HG03196 (cell line): Measurements from ENCODE around the gene RBM5.
"Not testable (repeated sequence)": the region's sequence is repeated elsewhere in the genome, so short reads cannot be mapped to it uniquely, and the experiment has no call there.

Source experiments
- ATAC-seq: cut with Tn5 transposase; IDR thresholded peaks from one replicate; pipeline ENCODE4 v1.9.1; 2021; ENCODE audit not compliant: unreplicated experiment

The RBM5 gene

DNA sequence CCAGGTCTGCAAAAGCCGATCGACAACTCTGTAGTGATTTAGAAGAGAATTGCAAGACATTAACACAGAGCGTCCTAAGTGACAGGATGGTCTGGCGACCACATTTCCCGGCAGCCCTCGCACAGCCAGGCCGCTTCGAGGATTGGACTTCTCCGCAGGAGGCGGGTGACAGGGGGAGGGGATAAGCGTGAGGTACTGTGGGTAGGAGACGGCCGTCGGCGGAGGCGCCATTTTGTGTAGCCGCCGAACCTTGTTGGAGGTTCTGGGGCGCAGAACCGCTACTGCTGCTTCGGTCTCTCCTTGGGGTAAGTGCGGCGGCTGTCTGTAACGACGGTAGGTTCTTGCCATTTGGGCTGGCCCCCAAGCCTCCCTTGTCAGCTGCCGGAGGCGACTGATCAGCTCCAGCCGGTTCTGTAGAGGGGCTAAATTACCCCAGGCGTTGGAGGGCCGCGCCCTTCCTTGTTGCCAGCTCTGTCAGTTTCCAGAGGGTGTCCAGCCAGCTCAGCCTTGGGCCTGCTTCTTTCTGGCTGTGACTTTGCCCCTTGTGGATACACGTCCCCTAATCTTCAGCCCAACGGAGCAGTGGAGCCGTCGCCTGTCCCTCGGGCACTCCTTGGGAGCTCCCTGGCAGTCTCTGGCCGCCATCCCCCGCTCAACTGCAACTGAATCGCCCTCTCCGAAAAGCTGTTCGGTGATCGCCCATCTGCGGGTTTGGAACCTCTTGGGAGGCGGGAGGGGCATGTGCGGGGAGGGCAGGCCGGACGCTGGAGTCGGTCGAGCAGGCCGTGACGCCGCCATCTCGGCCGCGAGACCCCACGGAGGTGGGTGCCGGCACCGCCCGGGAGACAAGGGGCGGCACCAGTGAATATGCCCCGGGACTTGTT, at the start of gene RBM5:
Gene RBM5, plus strand, starts transcription at position 195 of the 884 bp plus-strand sequence. CDS start 1,516 bp downstream, outside the sequence.
- peak; percentile 97 for ATAC-seq

DNA sequence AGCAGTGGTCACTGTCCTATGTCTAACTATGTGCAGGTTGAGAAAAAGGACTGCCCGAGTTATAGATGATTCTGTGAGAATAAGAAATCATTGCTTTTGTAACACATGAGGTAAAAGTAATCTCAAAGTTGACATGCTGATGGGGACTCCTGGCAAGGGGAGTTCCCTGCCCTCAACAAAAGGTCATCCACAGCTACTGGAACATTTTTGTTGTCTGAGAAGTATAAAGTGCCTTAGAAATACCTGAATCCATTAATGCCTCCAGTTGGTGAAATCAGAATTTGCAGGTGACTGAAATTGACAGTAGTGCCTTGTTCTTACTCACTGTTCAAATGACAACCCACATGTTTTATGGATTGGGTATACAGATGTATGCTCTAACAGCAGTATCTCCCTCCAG, 43.7 kb upstream of the RBM5 start:
- ATAC-seq = no peak

DNA sequence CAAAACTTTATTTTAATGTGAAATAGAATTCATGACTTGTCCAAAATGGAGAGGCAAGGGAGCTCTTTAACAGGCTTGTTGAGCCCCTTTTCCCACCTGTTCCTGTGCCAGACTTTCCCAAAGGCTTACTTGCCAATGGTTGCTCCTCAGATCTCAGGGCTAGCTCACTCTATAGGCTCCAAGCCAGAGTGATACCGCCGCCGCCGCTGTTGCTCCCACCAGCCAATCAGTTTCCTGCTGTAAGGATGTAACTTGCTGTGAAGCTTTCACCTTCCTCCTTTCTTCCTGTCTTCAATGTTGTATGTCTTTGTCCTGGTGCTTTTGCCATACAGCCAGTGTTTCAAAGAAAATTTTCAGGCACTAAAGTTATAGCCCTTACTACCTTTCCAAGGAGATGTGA, 41.3 kb upstream of the RBM5 start:
- no peak for ATAC-seq

DNA sequence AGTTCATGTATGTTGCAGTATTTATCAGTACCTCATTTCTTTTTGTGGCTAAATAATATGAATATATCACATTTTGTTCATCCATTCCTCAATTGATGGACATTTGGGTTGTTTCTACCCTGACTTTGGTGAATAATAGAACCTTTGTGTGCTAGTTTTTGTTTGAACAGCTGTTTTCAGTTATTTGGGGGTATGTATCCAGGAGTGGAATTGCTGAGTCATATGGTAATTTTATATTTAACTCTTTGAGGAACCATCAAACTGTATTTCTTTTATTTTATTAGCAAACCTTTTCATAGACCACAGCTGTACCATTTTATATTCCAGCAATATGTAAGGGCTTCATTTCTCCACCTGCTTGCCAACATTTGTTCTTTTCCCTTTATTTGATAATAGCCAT, 38.4 kb upstream of the RBM5 start:
- no peak for ATAC-seq

DNA sequence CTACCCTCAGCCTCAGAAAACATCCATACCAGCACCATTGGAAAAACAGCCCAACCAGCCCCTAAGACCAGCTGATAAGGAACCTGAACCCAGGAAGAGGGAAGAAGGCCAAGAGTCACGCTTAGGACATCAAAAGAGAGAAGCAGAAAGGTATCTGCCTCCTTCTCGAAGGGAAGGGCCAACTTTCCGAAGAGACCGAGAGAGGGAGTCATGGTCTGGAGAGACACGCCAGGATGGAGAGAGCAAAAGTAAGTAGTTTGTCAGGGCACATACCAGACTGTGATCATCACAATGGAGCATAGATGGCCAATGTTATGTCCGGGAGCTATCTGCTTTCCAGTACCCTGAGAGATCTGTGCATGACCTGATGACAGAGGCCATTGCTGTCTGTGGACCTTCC, 31.0 kb upstream of the RBM5 start:
- ATAC-seq = no peak

DNA sequence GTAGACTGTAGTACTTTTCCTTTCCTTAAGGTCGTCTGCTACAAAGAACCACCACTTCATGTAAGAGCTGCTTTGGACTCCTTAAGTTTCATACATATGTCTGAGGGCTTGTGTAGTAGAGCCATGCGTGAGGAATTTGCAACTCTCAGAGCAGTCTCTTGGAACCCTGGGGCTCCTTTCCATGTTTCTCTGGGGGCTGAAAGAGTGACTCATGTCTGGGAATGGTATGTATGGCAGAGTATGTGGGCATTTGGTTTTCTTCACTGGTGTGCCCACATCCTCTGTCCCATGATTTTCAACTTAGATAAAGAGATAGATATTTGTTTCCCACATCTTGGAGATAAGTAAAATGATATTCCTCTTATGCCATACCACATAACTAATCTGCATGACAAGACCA, 20.6 kb upstream of the RBM5 start:
- ATAC-seq = no peak

DNA sequence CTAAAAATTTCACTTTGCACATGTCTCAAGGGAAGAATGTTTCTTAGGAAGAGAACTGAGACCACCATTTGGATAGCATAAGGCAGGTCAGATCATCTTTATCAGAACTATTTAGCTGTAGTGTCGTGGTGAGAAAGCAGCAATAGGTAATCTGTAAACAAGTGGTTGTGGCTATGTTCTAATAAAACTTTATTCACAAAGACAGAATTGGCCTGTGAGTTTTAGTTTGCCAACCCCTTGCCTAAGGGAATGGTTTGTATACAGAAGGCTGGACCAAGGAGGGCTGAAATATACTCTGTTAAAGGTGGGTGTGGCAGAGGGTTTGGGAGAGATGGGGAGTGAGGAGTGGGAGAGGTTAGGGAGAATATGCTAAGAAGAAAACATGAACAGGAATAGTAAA, 10.6 kb upstream of the RBM5 start:
- no peak for ATAC-seq

DNA sequence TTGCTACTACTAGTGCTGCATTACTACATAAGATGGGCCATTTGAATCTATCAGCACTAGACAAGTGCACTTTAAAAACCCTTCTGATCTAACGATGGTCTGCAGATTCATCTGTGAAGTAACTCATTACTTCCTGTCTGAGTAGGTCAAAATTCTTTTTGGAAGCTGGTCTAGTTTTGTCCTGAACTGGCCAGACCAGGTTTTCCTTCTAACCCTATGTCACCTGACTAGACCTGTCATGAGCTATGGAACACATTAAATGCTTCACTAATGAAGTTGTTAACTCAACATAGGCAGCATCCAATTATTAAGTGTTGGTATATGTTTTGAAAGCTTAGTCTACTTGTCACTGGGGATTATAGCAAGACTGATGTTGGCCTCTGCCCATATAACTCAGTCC, 10.1 kb upstream of the RBM5 start:
- no peak for ATAC-seq

DNA sequence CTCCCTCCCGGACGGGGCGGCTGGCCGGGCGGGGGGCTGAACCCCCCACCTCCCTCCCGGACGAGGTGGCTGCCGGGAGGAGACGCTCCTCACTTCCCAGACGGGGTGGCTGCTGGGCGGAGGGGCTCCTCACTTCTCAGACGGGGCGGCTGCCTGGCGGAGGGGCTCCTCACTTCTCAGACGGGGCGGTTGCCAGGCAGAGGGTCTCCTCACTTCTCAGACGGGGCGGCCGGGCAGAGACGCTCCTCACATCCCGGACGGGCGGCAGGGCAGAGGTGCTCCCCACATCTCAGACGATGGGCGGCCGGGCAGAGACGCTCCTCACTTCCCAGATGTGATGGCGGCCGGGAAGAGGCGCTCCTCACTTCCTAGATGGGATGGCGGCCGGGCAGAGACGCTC, 3.8 kb upstream of the RBM5 start:
- not testable (repeated sequence) for ATAC-seq

DNA sequence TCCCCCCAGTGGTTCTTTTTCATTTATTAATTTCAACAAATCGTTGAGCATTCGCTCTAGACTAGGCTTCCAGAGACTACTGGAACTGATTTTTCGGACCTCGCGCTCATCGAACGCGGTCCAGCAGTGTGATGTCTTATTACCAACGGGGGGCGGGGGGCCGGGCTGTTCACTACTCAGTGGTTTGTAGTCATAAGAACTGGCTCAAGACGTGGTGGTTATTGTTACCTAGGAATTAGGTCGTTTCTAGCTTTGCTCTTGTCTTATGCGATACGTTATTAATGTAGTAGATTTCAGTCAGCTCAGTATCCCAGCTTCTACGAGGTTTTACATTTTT, 858 bp downstream of the RBM5 start:
- no peak for ATAC-seq

DNA sequence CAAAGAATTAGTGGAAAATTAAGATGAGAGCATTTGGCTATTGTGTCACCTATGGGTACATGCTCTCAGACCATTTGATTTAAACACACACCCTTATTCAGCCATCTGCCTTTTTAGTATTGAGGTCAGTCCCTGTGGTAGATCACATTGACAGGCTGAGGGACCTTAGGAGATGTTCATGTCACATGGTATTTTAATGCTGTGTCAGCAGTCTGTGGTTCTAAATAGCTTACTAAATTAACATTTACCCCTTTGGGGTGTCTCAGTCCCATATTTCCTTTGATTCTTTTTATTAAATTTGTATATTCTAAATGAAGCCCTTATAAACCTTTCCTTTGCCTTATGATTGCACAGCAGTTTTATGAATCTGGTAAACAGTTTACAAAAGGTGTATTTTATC, 2.3 kb downstream of the RBM5 start:
- ATAC-seq = no peak

DNA sequence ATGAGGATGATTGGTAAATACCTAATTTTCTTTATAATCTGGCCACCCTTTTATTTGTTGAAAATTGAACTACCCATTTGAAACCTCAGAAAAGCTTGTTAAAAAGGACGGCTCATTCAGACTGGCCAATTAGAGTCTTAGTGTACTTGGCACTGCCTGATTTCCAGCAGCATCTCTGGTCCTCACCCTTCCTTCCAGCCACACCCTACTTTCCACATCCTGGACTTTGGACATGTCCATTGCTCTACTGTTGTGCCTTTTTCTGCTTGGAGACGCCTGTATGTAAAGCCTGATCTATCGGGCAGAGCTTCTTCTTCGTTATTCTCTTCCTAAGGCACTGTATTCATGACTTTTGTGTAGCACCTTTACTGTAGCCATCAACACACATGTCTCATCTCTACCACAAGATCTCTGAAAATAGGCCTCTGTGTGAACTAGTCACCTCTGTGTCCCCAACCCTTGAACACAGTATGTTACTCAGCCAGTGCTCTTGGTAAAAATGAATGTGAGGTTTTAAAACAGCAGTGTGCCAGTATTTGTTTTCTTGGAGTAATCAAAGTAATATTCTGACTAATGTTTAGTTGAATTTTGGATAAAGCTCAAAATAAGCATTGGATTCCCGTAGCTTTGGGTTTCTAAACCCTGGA, 6.8 kb downstream of the RBM5 start:
- no peak for ATAC-seq

DNA sequence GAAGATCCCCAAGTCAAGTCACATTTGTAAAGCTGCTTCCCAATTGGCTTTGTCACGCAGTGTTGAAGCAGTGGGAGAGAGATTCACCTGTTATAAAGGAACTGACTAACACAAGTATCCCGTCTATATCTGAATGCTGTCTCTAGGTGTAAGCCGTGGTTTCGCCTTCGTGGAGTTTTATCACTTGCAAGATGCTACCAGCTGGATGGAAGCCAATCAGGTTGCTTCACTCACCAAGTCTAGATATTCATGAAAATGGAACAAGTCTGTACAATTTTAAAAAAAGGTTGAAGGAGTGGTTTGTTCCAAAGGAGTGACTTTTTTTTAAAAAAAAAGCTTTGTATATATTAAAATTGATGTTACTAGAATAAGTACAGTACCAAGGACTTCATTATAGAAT, 11.7 kb downstream of the RBM5 start:
- no peak for ATAC-seq

DNA sequence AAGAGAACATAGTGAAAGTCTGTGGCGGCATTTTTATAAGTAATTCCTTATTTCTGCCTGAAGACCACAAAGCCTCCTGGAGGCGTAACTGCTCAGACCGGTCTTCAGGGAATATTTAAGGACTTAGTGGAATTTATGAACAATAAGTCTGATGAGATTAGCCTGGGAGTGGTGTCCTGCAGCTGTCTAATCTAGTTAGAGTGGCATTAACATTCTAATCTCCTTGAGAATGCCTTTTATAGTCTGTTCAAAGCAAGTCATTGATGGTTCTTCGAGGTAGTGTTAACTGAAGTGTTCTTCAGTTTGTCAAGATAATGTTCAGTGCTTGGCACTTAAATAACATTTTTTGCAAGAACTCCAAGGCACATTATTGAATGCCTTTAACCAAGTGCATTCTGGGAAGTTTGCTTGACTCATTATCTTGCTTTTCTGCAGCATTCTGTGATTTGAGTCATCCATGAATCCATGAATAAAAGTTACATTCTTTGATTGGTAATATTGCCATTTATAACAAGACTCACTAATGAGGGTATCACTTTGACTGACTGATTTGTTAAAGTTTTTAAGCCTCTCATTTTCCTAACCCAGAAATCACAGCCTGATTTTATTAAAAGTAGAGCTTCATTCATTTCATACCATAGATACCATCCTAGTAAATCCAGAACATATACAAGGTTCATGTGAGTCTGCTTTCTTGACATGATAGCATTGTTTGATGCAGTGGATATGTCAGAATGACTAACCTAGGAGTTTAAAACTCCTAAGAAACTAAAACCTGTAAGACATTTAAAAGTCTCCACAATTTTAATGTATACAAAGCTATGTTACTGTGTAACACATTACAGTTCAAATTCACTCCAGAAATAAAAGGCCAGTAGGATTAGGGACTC, 12.5 kb downstream of the RBM5 start:
- ATAC-seq = no peak

DNA sequence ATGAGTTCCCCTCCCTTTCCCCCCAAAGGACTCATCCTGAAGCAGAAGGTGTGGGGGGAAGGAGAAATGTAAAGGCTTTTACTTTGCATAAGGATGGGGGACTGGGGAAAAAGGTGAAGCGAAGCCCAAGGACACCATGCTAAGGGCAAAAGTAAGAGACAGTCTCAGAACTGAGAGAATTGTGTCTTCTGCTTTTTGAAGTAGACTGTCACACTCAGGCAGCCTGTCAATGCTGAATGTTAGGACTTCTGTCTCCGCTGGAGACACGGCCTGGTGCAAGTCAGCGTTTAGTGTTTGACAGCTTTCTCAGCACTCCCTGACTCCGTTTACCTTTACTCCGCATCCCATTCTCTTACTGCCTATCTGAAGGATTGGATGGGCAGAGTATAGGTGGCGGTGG, 13.8 kb downstream of the RBM5 start:
- no peak for ATAC-seq

DNA sequence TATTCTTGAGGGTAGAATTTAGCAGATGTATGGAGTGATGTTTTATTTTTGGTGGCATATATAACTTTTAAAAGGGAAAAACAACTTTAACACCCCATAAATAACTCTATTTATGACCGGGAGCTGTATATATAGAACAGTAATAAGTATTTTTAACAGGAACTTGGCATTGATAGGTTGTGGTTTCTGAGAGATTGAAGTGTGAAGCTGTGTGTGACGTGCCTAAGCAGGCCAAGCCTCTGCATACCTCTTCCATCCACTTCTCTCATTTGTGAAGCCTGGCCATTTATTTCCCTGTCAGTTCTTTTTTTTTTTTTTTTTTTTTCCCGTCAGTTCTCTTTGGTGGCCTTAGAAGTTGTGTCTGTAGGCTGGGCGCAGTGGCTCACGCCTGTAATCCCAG, 23.0 kb downstream of the RBM5 start:
- ATAC-seq = no peak

DNA sequence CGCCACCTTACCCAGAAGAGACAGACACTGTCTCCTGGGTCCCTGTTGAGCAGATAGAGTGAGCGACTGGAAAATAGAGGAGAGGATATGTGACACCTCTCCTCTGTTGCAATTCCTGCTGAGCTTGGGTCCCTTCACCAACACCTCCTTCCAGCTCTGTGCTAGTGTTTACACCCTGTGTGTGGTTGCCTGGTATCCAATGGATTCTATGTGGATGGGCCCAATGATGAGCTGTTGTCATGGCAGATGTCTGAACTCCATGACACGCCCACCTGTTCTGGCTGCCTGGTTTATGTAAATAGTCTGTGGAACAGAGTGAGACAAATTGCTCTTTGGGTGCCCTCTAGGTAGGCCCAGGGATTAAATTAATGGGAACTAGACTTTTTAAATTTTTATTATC, 23.7 kb downstream of the RBM5 start:
- ATAC-seq = no peak

DNA sequence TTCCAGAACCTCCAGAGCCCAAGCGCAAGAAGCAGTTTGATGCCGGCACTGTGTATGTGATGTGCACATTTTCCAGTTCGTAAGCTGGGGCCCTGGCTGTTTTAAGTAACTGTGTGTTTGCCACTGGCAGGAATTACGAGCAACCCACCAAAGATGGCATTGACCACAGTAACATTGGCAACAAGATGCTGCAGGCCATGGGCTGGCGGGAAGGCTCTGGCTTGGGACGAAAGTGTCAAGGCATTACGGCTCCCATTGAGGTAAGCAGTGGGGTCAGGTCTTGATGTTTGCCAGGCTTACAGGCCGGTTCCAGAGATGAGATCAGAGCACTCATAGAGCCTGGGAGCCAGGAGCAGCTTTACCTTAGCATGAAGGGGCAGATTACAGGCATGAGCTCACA, 28.4 kb downstream of the RBM5 start:
- ATAC-seq = no peak

DNA sequence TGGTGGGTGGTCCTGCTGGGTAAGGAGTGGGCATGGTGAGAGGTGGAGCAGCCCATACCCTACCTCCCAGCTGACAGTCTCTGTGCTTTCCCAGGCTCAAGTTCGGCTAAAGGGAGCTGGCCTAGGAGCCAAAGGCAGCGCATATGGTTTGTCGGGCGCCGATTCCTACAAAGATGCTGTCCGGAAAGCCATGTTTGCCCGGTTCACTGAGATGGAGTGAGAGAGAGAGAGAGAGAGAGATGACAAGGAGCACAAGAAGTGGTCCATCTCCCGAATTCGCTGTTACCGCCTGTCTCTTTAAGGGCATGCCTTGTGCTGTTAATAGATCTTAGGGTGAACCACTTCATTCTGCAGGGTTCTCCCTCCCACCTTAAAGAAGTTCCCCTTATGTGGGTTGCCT, 29.5 kb downstream of the RBM5 start:
- no peak for ATAC-seq

DNA sequence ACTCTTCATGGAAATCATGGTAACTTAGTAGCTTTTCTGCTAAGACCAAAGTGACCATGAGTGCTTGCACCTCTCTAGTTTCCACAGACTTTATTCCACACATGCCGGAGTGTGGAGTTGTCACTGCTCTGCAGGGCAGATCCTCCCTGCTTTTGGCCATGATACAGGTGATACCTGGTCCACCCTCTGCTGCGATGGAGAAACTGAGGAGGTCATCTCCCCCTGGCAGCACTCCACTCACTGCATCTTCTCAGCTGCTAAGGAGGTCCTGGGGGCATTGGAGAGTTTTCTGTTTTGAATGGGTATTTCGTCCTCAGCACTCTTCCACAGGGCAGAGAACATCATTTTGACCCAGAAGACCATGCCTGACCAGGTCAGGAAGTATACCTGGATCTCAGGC, 31.1 kb downstream of the RBM5 start:
- no peak for ATAC-seq

DNA sequence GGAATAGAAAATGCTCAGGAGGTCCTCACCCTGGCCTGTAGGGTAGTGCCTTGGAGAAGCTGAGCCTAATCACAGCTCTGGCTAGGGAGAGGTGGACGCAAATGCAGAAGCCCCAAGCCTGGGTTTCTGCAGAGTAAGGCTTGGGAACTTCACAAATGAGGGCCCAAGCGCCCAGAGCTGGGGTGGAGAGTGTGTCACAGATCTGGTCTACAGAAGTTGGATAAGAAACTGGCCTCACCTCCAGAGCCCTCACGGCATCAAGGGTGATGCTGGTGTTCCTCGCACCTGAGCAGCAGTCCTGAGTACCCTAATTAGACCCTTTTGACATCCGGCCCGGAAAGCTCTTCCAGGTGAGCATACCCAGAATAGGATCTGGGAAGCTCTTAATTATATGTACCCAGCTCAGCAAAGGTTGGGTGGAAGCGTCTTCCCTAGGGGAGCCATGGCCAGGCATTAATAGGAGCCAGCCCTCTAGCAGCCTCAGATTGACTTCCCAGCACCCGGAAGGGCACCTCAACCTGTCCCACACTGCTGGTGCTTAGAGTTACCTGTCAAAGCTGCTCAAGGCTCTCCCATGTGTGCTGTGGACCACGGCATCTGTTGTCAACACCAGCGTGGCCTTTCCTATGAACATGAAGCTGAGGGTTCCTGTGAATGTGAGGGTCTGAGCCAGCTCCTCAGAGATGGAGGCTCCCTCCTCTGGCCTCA, 31.8 kb downstream of the RBM5 start:
- no peak for ATAC-seq
